G401 (cell line): ENCODE measurements around the gene NRG2. TPM values are rescaled to one million over a fixed set of nuclear protein-coding genes. Genes with fewer than 3 reads are reported as not detected.

ENCODE experiments used
- DNase-seq: peaks from one replicate; pipeline ENCODE4 v3.0.0-alpha.2; 2015; ENCODE audit warnings: low spot score
- in situ Hi-C: cut with HindIII; loops from 2 replicates; pipeline ENCODE4 v1.10.0; 2016; ENCODE audit warnings: low sequenced_read_pairs, mixed read lengths
- total RNA-seq: library from RNA; depleted of rRNA; stranded (reverse); fragments of >200 nt; shearing (Covaris generic); gene quantifications from 2 replicates; pipeline ENCODE4 v1.2.3, GENCODE V29; 2014

The NRG2 gene
- total RNA-seq, 1 experiment from 2014 or later: 1.5 TPM

- DNase-seq: no peak
- in situ Hi-C loops: no loop called here
Observed at GRCh38 chr5:139855451-139855850, 187.6 kb downstream of the NRG2 start.

DNA sequence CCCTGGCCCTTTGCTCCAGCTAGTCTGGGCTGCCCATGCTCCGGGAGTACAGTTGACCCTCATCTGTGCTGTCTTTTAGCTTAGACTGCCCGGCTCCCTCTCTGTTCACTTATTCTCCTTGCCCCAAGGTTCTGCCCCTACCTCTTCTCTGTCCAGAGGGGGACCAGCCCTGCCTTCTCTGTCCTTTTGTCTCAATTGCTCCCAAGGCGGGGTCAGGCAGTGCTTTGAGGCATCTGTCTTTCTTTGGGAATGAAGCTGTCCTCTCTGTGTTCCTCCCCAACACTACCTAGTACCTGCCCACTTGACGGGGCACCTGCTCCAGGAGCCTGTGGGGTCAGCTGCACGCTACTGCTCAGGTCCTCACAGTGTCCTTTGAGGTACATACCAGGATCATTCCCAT, 188.1 kb downstream of the NRG2 start:
- in situ Hi-C loops: no loop called here
- DNase-seq: no peak

DNA sequence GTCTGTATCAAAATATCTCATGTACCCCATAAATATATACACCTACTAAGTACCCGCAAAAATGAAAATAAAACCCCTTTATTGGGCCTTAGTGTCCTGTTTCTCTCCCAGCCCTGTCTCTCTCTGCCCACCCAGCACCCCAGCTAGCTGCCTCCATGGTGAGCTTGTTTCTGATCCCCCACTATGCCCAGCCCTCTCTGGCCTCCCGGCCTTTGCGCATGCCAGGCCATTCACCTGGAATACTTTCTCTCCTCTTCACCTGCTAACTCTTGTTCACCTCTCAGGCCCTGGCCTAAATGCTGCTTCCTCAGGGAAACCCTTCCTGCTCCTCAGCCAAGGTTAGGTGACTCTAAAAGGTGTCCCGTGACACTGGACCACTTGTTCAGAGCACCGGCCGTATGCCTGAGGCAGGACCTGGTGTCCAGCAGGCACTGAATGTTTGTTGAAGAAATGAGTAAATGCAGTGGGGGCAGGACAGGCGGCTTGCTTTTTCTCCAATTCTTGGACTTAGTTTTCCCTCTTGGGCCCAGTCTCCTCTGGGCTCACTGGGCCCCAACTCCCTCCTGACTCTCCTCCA, 189.0 kb downstream of the NRG2 start:
- in situ Hi-C loops: no loop called here
- DNase-seq: no peak

DNA sequence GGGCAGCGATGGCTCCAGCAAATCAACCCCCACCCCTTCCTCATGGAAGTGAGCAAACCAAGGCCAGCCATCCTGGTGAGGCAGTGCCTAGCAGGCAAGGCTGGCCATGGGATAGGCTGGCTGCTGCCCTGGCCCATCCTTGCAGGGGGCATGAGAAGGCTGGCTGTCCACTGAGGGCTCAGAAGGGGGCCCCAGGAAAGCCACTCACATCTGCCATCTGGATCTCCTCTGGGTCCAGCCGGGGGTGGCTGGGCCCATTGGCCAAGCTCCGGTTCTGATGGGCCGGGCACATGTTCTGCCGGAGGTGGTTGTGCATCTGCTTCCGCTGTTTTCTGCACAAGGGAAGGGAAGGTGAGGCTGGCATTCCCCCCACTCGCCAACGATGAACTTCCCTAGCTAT, 190.4 kb downstream of the NRG2 start:
- in situ Hi-C loops: no loop called here
- no peak for DNase-seq

- DNase-seq: no peak
- in situ Hi-C loops: no loop called here
Observed at GRCh38 chr5:139851558-139851957, 191.5 kb downstream of the NRG2 start.

DNA sequence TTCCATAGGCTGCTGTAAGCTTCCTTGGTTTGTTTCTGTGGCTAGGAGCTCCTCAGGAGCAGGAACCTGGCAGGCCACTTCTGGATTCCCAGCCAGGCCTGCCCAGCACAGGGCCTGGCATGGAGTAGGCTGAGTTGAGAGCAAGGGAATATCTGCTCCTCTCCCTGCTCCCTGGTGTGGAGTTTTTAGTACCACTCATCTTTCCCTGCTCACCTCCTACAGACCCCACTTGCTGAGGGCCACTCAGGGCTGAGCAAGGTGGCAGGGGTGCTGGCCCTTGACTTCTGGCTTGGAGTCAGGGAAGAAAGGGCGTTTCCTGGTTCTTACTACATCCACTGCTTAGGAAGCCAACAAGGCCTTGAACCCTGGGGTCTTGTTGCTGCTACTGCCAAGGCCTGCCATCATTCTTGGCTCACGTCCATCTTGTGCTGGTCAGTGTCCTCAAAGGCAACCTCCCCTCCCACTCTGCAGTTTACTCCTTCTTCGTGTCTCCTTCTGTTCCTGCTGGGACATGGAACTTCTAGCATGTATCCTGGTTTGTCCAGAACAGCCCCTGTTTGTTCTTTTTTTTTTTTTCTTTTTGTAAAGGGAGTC, 192.6 kb downstream of the NRG2 start:
- DNase-seq: no peak
- in situ Hi-C loops: no loop called here

GRCh38 chr5:139849942-139850341, 193.2 kb downstream of the NRG2 start:
- DNase-seq: no peak
- in situ Hi-C loops: no loop called here

- in situ Hi-C loops: no loop called here
Observed at GRCh38 chr5:139849501-139849900, 193.6 kb downstream of the NRG2 start.

DNA sequence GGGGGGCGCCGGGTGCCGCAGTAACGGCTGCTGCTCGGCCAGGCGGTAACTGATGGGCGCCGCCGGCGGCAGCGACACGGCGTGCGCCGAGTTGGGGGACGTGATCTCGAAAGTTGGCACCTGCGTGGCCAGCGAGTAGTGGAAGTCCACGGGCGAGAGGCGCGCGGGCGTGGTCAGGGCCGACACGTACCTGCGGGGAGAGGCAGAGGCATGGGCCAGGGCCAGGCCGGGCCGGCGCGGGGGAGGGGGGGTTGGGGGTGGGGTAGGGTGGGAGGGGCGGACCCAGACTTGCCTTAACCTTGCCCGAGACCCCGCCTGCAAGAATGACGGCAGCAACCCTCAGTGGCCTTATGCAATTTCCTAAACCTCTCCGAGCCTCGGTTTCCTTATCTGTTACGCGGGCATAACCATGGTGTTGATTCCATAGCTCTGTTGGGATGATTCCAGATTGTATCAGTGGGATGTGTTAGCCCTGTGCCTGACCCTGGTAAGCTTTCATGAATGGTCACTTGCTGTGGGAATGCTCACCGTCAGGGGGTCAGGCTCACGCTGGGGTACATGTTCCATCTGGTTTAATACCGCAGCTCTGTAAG, 194.5 kb downstream of the NRG2 start:
- in situ Hi-C loops: no loop called here
- DNase-seq: no peak

More at GRCh38 chr5:139849501-139849900, 193.6 kb downstream of the NRG2 start:
- no peak for DNase-seq

DNA sequence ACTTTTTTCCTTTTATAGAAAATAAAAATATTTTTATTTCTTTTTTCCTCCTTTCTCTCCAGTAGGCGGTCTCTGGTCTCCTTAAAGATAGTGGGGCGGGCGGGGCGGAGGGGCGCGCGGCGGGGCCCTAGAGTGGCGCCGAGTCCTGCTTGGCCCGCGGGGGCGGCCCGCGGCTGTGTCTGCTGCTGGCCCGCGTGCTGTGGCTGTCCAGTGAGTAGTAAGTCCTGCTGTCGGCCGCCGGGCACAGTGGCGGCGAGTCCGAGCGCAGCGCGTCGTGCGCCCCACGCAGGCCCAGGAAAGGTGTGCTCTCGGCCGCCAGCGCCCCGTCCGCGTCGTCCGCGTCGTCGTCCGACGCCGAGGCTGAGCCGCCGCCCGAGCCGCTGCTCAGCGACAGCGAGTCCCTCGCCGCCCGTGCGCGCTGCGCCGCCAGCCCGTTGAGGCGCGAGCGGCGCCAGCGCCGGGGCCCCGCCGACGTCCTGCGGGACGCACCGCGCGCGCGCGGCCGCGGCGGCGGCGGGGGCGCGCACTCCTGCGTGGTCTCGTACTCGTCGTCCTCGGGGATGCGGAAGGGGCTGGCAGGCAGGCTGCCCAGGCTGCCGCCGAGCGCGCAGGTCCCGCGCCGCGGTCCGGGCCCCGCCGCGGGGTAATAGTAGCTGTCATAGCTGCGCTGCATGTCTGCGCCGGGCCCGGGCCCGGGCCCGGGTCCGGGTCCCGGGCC, 195.2 kb downstream of the NRG2 start:
- in situ Hi-C loops: no loop called here

DNA sequence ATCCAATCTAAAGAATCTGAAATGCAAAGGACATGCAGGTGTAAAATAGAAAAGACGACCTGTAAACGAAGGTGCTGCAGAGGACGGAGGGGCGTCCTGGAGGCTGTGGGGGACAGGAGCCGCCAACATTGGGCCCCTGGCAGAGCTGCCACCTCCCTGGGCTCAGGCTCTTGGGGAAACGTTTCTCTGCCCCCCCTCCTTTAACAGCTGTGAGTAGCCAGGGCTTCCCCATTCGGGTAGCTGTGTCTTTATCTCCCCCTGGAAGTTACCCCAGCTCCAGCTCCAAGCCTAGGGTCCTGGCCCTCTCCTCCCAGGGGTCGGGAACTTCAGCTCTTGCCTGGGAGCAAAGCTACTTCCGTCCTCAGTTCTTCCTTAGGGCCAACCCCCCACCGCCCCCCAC, 196.0 kb downstream of the NRG2 start:
- in situ Hi-C loops: no loop called here
- DNase-seq: no peak

More for the DNA sequence above, 195.2 kb downstream of the NRG2 start:
- peak; percentile 52 for DNase-seq

GRCh38 chr5:139845846-139846681, 197.0 kb downstream of the NRG2 start:
- in situ Hi-C loops: no loop called here

DNA sequence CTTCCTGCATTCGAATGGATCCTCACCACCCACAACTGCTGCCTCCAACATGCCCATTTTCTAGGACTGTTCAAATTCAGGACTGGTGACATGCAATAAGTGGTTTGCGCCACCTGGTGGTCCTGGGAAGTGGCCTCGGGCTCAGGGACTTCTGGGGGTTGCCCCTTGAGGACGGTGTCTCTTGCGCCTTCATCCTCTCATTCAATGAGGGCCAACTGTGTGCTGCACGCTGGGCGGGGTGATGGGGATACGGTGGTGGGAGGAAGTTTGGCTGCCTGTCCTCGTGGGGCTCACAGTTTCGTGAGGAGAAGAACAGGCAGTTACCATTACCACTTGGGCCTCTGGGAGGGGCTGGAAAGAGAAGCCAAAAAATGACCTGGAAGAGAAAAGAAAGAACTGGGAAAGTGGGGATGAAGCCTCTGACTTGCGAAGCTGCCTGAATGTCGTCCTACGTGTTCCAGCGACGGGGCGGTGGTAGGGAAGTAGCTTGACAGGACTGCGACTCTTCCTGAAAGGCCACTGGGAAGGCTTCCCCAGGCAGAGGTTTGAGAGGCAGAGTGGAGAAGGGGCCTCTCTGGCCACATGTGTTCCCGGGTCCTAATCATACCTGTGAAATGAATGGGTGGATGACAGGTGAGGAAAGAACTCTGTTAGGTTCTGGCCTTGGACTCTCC, 198.5 kb downstream of the NRG2 start:
- in situ Hi-C loops: no loop called here
- peak; percentile 66 for DNase-seq

More at GRCh38 chr5:139845846-139846681, 197.0 kb downstream of the NRG2 start:
- DNase-seq: peak; percentile 68

- DNase-seq: no peak
- in situ Hi-C loops: no loop called here
Observed at GRCh38 chr5:139843991-139844390, 199.1 kb downstream of the NRG2 start.

GRCh38 chr5:139842321-139842720, 200.8 kb downstream of the NRG2 start:
- in situ Hi-C loops: no loop called here
- DNase-seq: no peak

DNA sequence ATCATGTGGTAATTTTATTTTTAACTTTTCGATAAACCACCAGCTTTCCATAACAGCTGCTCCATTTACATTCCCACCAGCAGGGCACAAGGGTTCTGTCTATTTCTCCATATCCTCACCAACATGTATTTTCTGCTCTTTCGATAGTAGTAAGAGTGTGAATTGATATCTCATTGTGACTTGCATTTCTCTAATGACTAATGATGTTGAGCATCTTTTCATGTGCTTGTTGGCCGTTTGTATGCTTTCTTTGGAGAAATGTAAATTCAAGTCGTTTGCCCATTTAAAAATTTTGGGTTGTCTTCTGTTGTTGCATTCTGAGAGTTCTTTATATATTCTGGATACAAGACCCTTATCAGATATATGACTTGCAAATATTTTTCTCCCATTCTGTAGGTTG, 201.6 kb downstream of the NRG2 start:
- in situ Hi-C loops: no loop called here
- no peak for DNase-seq

DNA sequence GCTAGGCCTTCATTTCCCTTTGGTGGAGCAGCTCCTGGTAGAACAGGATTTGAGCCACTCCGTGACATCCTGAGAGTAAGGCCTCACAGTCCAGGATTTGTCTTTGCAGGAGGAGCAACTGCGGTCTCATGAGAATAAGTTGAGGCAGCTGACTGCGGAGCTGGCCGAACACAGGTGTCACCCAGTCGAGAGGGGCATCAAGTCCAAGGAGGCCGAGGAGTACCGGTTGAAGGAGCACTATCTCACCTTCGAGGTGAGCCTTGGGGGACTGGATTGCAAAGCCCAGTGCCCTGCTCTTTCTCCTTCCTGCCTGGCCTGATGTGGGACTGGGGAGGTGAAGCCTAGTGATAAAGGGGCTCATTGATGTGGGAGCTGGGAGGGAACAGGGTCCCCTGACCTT, 203.2 kb downstream of the NRG2 start:
- no peak for DNase-seq
- in situ Hi-C loops: loop anchor here (5.0 kb wide), 1 partner anchor 68 kb away; no protein-coding TSS in a partner anchor

GRCh38 chr5:139839232-139839815, 203.8 kb downstream of the NRG2 start:
- DNase-seq: no peak
- in situ Hi-C loops: loop anchor here (5.0 kb wide), 1 partner anchor 67 kb away; no protein-coding TSS in a partner anchor
